OCI-LY1 (cell line): ENCODE data around the gene GTSE1.

ENCODE experiments used
- H2AFZ ChIP-seq: fragments of 200-600 bp; sonication (generic), shearing (Covaris generic); 2 replicates; pipeline ENCODE4 v1.6.0; 2014; ENCODE audit warnings: antibody characterized with exemption, mild to moderate bottlenecking, low read length
- H3F3A ChIP-seq: fragments of 200-600 bp; sonication (generic), shearing (Covaris generic); 2 replicates; pipeline ENCODE4 v1.6.0; 2014; ENCODE audit warnings: mild to moderate bottlenecking, antibody characterized with exemption, low read length, moderate library complexity; ENCODE audit not compliant: insufficient read depth
- H3K27ac ChIP-seq: fragments of 200-600 bp; sonication (generic); 2 replicates; pipeline ENCODE4 v1.5.1; 2014; ENCODE audit warnings: low read length, mixed run types, mild to moderate bottlenecking, low read depth; ENCODE audit not compliant: poor library complexity, severe bottlenecking
- H3K27me3 ChIP-seq: fragments of 200-600 bp; sonication (generic); 2 replicates; pipeline ENCODE4 v1.6.0; 2014; ENCODE audit warnings: antibody characterized with exemption, mild to moderate bottlenecking, low read length, moderate library complexity; ENCODE audit not compliant: insufficient read depth
- H3K36me3 ChIP-seq: fragments of 200-600 bp; sonication (generic); 2 replicates; pipeline ENCODE4 v1.6.1; 2014; ENCODE audit warnings: mild to moderate bottlenecking, antibody characterized with exemption, low read length, moderate library complexity, mixed read lengths; ENCODE audit not compliant: insufficient read depth
- H3K4me1 ChIP-seq: fragments of 200-600 bp; sonication (generic); 2 replicates; pipeline ENCODE4 v1.5.1; 2014; ENCODE audit warnings: mild to moderate bottlenecking, low read length, moderate library complexity; ENCODE audit not compliant: insufficient read depth, severe bottlenecking
- H3K4me2 ChIP-seq: fragments of 200-600 bp; sonication (generic), shearing (Covaris generic); 2 replicates; pipeline ENCODE4 v1.6.1; 2014; ENCODE audit warnings: low read length
- H3K4me3 ChIP-seq: fragments of 200-600 bp; sonication (generic); 2 replicates; pipeline ENCODE4 v1.5.1; 2014; ENCODE audit warnings: low read length, low read depth, mild to moderate bottlenecking, mixed read lengths; ENCODE audit not compliant: poor library complexity, severe bottlenecking
- H3K79me2 ChIP-seq: fragments of 200-600 bp; shearing (Covaris generic); 2 replicates; pipeline ENCODE4 v1.6.1; 2016; ENCODE audit warnings: mixed run types, low read length, mixed read lengths; ENCODE audit not compliant: insufficient read depth
- H3K9ac ChIP-seq: fragments of 200-600 bp; sonication (generic), shearing (Covaris generic); 2 replicates; pipeline ENCODE4 v1.6.1; 2014; ENCODE audit warnings: mild to moderate bottlenecking, low read length, mixed read lengths
- H3K9me2 ChIP-seq: fragments of 200-600 bp; sonication (generic), shearing (Covaris generic); 2 replicates; pipeline ENCODE4 v1.6.1; 2014; ENCODE audit warnings: low read depth, mild to moderate bottlenecking, low read length, mixed read lengths
- H3K9me3 ChIP-seq: fragments of 200-600 bp; shearing (Covaris generic); 2 replicates; pipeline ENCODE4 v1.6.1; 2014; ENCODE audit warnings: low read length, mixed read lengths
- H4K20me1 ChIP-seq: fragments of 200-600 bp; sonication (generic), shearing (Covaris generic); 2 replicates; pipeline ENCODE4 v1.6.0; 2016; ENCODE audit warnings: mild to moderate bottlenecking, low read length; ENCODE audit not compliant: insufficient read depth
- EZH2 ChIP-seq: fragments of 200-600 bp; sonication (generic), shearing (Covaris generic); IDR thresholded peaks from 2 replicates; pipeline ENCODE4 v1.8.0; 2017; ENCODE audit warnings: borderline replicate concordance, mixed run types, mild to moderate bottlenecking, antibody characterized with exemption, low read length, moderate library complexity, mixed read lengths
- TF ChIP-seq, protein P1 (sequence below): fragments of 200-600 bp; sonication (generic), shearing (Covaris generic); IDR thresholded peaks from 2 replicates; pipeline ENCODE4 v1.5.1; 2017; ENCODE audit warnings: mild to moderate bottlenecking, antibody characterized with exemption, low read length, moderate library complexity, mixed read lengths

The GTSE1 gene

DNA sequence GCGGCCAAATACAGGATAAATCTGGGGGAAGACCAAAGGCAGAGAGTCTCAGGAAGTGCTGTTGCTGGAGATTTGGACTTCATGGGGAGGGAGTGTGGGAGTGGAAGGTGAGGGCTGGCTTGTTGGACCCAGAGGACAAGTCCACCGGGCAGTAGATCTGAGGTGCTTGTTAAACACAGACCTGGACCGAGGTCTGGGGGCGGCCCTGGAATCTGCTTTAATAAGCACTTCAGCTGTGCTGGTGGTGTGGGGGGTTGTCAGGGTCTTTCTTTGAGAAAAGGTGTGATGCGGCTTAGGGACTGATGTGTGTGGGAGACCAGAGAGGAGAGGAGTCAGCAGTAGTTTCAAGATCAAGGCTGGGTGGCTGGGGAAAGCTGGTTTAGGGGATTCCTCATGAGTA, 43.3 kb downstream of the GTSE1 start:
- Histone ChIP-seq H3K4me2 (no peak overlapping the region), H3F3A (no peaks in the 10 kb centered on the region), H3K9me3 (no peaks in the 10 kb centered on the region), H3K4me3 (no peak overlapping the region), H3K9me2 (no peaks in the 10 kb centered on the region), H3K27ac (no peak overlapping the region), H4K20me1 (no peaks in the 10 kb centered on the region), H3K4me1 (peaks cover 11% of the 10 kb centered on the region), H3K36me3 (peaks cover 73% of the 10 kb centered on the region), H3K9ac (no peak overlapping the region), H2AFZ (no peak overlapping the region), H3K27me3 (no peaks in the 10 kb centered on the region), H3K79me2 (peaks cover 14% of the 10 kb centered on the region)
- TF ChIP-seq, protein P1, sequence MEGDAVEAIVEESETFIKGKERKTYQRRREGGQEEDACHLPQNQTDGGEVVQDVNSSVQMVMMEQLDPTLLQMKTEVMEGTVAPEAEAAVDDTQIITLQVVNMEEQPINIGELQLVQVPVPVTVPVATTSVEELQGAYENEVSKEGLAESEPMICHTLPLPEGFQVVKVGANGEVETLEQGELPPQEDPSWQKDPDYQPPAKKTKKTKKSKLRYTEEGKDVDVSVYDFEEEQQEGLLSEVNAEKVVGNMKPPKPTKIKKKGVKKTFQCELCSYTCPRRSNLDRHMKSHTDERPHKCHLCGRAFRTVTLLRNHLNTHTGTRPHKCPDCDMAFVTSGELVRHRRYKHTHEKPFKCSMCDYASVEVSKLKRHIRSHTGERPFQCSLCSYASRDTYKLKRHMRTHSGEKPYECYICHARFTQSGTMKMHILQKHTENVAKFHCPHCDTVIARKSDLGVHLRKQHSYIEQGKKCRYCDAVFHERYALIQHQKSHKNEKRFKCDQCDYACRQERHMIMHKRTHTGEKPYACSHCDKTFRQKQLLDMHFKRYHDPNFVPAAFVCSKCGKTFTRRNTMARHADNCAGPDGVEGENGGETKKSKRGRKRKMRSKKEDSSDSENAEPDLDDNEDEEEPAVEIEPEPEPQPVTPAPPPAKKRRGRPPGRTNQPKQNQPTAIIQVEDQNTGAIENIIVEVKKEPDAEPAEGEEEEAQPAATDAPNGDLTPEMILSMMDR = no peak
- no peak for TF ChIP-seq EZH2

DNA sequence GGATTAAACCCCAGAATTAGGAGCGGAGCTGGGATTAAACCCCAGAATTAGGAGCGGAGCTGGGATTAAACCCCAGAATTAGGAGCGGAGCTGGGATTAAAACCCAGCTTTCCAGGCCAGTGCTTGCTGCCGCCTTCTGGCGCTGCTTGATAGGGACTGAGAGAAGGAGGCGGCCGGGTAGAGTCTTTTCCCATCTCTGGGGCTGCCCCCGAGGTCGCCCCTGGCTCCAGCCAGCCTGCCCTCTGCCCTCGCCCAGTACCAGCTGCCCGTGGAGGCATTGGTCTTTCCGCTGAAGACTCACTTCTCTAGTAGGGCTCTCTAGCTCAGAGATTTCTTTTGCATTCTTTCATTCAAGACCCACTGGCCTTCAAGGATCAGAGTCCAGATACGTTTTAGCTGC, 44.0 kb downstream of the GTSE1 start:
- Histone ChIP-seq H3K27ac (no peak overlapping the region), H3K4me3 (no peak overlapping the region), H3K4me2 (no peak overlapping the region), H4K20me1 (no peaks in the 10 kb centered on the region), H3K36me3 (peaks cover 79% of the 10 kb centered on the region), H2AFZ (no peak overlapping the region), H3K9me2 (no peaks in the 10 kb centered on the region), H3K27me3 (no peaks in the 10 kb centered on the region), H3K79me2 (peaks cover 14% of the 10 kb centered on the region), H3F3A (no peaks in the 10 kb centered on the region), H3K4me1 (peaks cover 11% of the 10 kb centered on the region), H3K9ac (no peak overlapping the region), H3K9me3 (no peaks in the 10 kb centered on the region)
- TF ChIP-seq, protein P1 = no peak
- TF ChIP-seq EZH2 = no peak

DNA sequence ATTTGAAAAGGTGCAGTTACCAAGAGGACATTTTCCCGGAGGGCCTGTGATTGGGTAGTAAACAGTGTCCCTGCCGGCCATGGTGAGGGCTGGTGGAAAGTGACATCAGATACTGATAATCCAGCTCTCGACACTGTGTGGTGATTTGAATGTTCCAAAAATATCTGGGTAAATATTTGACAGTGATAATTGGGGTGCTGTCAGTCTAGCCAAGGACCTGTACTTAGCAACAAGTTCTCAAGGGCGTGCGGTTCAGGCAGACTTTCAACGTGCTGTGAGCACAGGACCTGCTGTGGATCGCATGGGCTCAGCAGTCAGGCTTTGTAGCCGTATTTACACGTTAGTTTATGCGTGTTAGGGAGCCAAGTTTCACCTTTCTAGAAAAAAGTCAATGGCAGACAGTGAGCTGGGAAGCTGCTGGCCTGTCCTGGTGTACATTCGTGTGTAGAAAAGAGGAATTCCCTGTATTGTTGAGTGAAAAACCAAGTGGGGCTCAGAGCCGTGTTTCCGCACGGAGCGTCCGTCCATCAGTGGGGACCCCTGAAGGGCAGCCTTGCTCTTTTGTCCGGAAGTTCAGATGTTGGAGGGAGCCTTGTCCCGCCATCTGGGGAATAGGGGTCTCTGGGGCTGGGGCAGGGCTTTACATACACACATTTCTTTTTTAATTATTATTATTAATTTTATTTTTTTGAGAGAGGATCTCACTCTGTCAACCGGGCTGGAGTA, 50.2 kb downstream of the GTSE1 start:
- H3K9me3 ChIP-seq = no peaks in the 10 kb centered on the region
- H2AFZ ChIP-seq = no peak overlapping the region
- no peaks in the 10 kb centered on the region for H3K79me2 ChIP-seq
- no peak overlapping the region for H3K4me3 ChIP-seq
- H3K4me1 ChIP-seq = no peaks in the 10 kb centered on the region
- peaks cover 97% of the 10 kb centered on the region for H3K36me3 ChIP-seq
- no peaks in the 10 kb centered on the region for H3K9me2 ChIP-seq
- no peaks in the 10 kb centered on the region for H3K27me3 ChIP-seq
- H3K9ac ChIP-seq = no peak overlapping the region
- no peaks in the 10 kb centered on the region for H3F3A ChIP-seq
- TF ChIP-seq EZH2 = no peak
- TF ChIP-seq, protein P1 = no peak
- no peaks in the 10 kb centered on the region for H4K20me1 ChIP-seq
- H3K27ac ChIP-seq = no peak overlapping the region
- H3K4me2 ChIP-seq = no peak overlapping the region
